ENCODE data around the gene OSMR. TPM values are rescaled to one million over a fixed set of nuclear protein-coding genes. Genes with fewer than 3 reads are reported as not detected.

The OSMR gene
- total and polyA plus RNA-seq, 9 of the 15 experiments (the other 6 are each of a cell fraction or from before 2014, with no cell fraction given), result 0.18 to 1.7 (median 0.94) TPM

- TF ChIP-seq POLR2A (conservative IDR thresholded peaks at IDR 0.05) (no peak), SRF (CRISPR knock-in tag; IDR thresholded peaks at IDR 0.05) (no peak), NCOA2 (IDR thresholded peaks at IDR 0.05; ENCODE audit: partially characterized antibody in 2 of 2) (no peak), SRSF3 (IDR thresholded peaks at IDR 0.05; ENCODE audit: insufficient read depth, low read length) (no peak), POLR3G (IDR thresholded peaks at IDR 0.05; ENCODE audit: extremely low read depth, insufficient read length, insufficient replicate concordance) (no peak), FOXP1 (CRISPR knock-in tag; IDR thresholded peaks at IDR 0.05) (no peak), TCF3 (CRISPR knock-in tag; IDR thresholded peaks at IDR 0.05) (peak; percentile 80), ATF3 (IDR thresholded peaks at IDR 0.05) (peak; percentile 12; the same call in 1 of the 2 replicates), ATF3 (CRISPR knock-in tag; conservative IDR thresholded peaks at IDR 0.05) (no peak), GATAD2B (IDR thresholded peaks at IDR 0.05; ENCODE audit: borderline replicate concordance) (no peak), NFIC (IDR thresholded peaks at IDR 0.05) (peak; percentile 45; the same call in 1 of the 2 replicates), SMAD1 (IDR thresholded peaks at IDR 0.05; ENCODE audit: low read depth, low read length, partially characterized antibody) (no peak), ETV6 (IDR thresholded peaks at IDR 0.05; ENCODE audit: borderline replicate concordance in 1 of 2, low read depth in 2 of 2, low read length in 1 of 2) (no peak), ETV6 (CRISPR knock-in tag; IDR thresholded peaks at IDR 0.05; ENCODE audit: borderline replicate concordance) (no peak), CGGBP1 (CRISPR knock-in tag; IDR thresholded peaks at IDR 0.05) (no peak), ID3 (CRISPR knock-in tag; IDR thresholded peaks at IDR 0.05) (no peak), ID3 (tag; IDR thresholded peaks at IDR 0.05) (no peak), EP400 (IDR thresholded peaks at IDR 0.05) (no peak), SMAD2 (IDR thresholded peaks at IDR 0.05; ENCODE audit: low read depth, low read length) (no peak), NCOR1 (IDR thresholded peaks at IDR 0.05) (peak; percentile 70), EZH2 (IDR thresholded peaks at IDR 0.05; ENCODE audit: borderline replicate concordance, low read depth, low read length) (no peak), RBM34 (IDR thresholded peaks at IDR 0.05; ENCODE audit: borderline replicate concordance, insufficient read depth, low read length) (no peak), ZSCAN29 (IDR thresholded peaks at IDR 0.05) (no peak), ZNF184 (CRISPR knock-in tag; IDR thresholded peaks at IDR 0.05) (no peak), CBX1 (IDR thresholded peaks at IDR 0.05; ENCODE audit: low read depth) (no peak), E2F1 (CRISPR knock-in tag; IDR thresholded peaks at IDR 0.05) (no peak), POLR2B (IDR thresholded peaks at IDR 0.05; ENCODE audit: low read depth, partially characterized antibody) (no peak), NCOA4 (IDR thresholded peaks at IDR 0.05; ENCODE audit: partially characterized antibody) (no peak), HMBOX1 (IDR thresholded peaks at IDR 0.05) (peak; percentile 91)
Observed at GRCh38 chr5:38932854-38933408, 87.1 kb downstream of the OSMR start (continued).
